Measurements from ENCODE around the gene RPS15. TPM values are rescaled to one million over a fixed set of nuclear protein-coding genes. Genes with fewer than 3 reads are reported as not detected.

RPS15 gene
- total and polyA plus RNA-seq, 9 of the 15 experiments (the other 6 are each of a cell fraction or from before 2014, with no cell fraction given): 605 to 2,791 (median 957) TPM

DNA sequence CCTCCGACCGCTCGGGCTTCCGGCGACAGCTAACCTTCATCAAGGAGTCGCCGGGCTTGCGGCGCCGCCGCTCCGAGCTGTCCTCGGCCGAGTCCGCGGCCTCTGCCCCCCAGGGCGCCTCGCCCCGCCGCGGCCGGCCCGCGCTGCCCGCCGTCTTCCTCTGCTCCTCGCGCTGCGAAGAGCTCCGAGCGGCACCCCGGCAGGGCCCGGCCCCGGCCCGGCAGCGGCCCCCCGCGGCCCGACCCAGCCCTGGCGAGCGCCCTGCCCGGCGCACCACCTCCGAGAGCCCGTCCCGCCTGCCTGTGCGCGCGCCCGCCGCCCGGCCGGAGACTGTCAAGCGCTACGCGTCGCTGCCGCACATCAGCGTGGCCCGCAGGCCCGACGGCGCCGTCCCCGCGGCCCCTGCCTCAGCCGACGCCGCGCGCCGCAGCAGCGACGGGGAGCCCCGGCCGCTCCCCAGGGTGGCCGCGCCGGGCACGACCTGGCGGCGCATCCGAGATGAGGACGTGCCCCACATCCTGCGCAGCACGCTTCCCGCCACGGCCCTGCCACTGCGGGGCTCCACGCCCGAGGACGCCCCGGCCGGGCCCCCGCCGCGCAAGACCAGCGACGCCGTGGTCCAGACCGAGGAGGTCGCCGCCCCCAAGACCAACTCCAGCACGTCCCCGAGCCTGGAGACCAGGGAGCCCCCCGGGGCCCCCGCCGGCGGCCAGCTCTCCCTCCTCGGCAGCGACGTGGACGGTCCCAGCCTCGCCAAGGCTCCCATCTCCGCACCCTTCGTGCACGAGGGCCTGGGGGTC is 31.3 kb downstream of the RPS15 start:
- no peak for DNase-seq (ENCODE audit: extremely low read depth in 1 of 4, low spot score in 3 of 4)
- Histone ChIP-seq H3K36me3 (ENCODE audit: control insufficient read depth, insufficient read depth, low read length) (peaks cover 3% of the 10 kb centered on the region; the same call in 1 of the 3 replicates), H3K9me3 (replicated peaks; ENCODE audit: control insufficient read depth, insufficient read depth, low read depth, low read length) (no peaks in the 10 kb centered on the region), H3K4me2 (ENCODE audit: insufficient read depth, low read length) (no peak overlapping the region), H4K20me1 (replicated peaks; ENCODE audit: control insufficient read depth, insufficient read depth, low read length) (peaks cover 14% of the 10 kb centered on the region), H3K9ac (ENCODE audit: insufficient read depth in 1 of 2, low read depth in 2 of 2, low read length in 2 of 2) (no peak overlapping the region), H3K79me2 (ENCODE audit: control insufficient read depth, insufficient read depth, low read length) (peaks cover 21% of the 10 kb centered on the region), H3K4me1 (replicated peaks in 1 of 2; ENCODE audit: control insufficient read depth in 2 of 2, insufficient read depth in 2 of 2, low read length in 2 of 2) (peaks cover 6 to 81% of the 10 kb centered on the region in 2 experiments; a peak in 4 of 5 replicates), H2AFZ (ENCODE audit: low read depth, low read length) (no peak overlapping the region), H3K4me3 (no peak overlapping the region), H3K27ac (ENCODE audit: extremely low read depth, low read depth, low read length) (no peak overlapping the region), H3K27me3 (ENCODE audit: control insufficient read depth in 2 of 2, insufficient read depth in 2 of 2, low read length in 2 of 2) (no peaks in the 10 kb centered on the region), H3K9me1 (ENCODE audit: control insufficient read depth, insufficient read depth, low read length) (no peaks in the 10 kb centered on the region)
- BruUV-seq (replicated peaks): no TSS peak
- WGBS (ENCODE audit: insufficient coverage, low coverage, missing lambda C conversion rate): 67% methylated on average over 20 of the region's 117 CpGs
- in situ Hi-C loops (cut with MboI): no loop called here
- ChIA-PET CTCF (ENCODE audit: low intra/inter-chr PET ratio) (no interaction called here), POLR2A (no interaction called here)
- TF ChIP-seq GTF2A2 (tag; IDR thresholded peaks at IDR 0.05): no peak
- TF ChIP-seq, protein P1, sequence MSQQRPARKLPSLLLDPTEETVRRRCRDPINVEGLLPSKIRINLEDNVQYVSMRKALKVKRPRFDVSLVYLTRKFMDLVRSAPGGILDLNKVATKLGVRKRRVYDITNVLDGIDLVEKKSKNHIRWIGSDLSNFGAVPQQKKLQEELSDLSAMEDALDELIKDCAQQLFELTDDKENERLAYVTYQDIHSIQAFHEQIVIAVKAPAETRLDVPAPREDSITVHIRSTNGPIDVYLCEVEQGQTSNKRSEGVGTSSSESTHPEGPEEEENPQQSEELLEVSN (IDR thresholded peaks at IDR 0.05; ENCODE audit: borderline replicate concordance in 1 of 2, extremely low read depth in 1 of 2, insufficient read depth in 1 of 2, insufficient read length in 1 of 2, low read depth in 1 of 2, low read length in 1 of 2, poor library complexity in 1 of 2, severe bottlenecking in 1 of 2): peak in 1 of 2 experiments; percentile 21
- ATAC-seq: no peak
- intact Hi-C loops (cut with micrococcal nuclease): no loop called here
- no peak for FAIRE-seq

DNA sequence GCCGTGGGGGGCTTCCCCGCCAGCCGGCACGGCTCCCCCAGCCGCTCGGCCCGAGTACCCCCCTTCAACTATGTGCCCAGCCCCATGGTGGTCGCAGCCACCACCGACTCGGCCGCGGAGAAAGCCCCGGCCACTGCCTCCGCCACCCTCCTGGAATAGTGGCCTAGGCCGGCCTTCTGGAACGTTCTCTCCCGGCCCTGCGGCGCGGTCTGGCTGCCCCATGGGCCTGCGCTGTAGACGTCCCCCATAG is 31.8 kb downstream of the RPS15 start:
- peaks cover 8% of the 10 kb centered on the region; the same call in 1 of the 3 replicates for H3K36me3 ChIP-seq (ENCODE audit: control insufficient read depth, insufficient read depth, low read length)

More for the DNA sequence above, 31.8 kb downstream of the RPS15 start:
- Histone ChIP-seq H4K20me1 (replicated peaks; ENCODE audit: control insufficient read depth, insufficient read depth, low read length) (peaks cover 14% of the 10 kb centered on the region), H3K9me3 (replicated peaks; ENCODE audit: control insufficient read depth, insufficient read depth, low read depth, low read length) (no peaks in the 10 kb centered on the region), H3K9me1 (ENCODE audit: control insufficient read depth, insufficient read depth, low read length) (no peaks in the 10 kb centered on the region), H3K4me3 (no peak overlapping the region), H3K27me3 (ENCODE audit: control insufficient read depth in 2 of 2, insufficient read depth in 2 of 2, low read length in 2 of 2) (no peaks in the 10 kb centered on the region), H2AFZ (ENCODE audit: low read depth, low read length) (no peak overlapping the region), H3K9ac (ENCODE audit: insufficient read depth in 1 of 2, low read depth in 2 of 2, low read length in 2 of 2) (no peak overlapping the region; a peak in 1 of 4 replicates), H3K4me1 (replicated peaks in 1 of 2; ENCODE audit: control insufficient read depth in 2 of 2, insufficient read depth in 2 of 2, low read length in 2 of 2) (peaks cover 6 to 85% of the 10 kb centered on the region in 2 experiments; a peak in 4 of 5 replicates), H3K79me2 (ENCODE audit: control insufficient read depth, insufficient read depth, low read length) (peaks cover 26% of the 10 kb centered on the region), H3K27ac (ENCODE audit: extremely low read depth, low read depth, low read length) (no peak overlapping the region), H3K4me2 (ENCODE audit: insufficient read depth, low read length) (no peak overlapping the region)
- intact Hi-C loops (cut with micrococcal nuclease) (no loop called here), in situ Hi-C loops (cut with MboI) (no loop called here)
- no TSS peak for BruUV-seq (replicated peaks)
- no peak for FAIRE-seq
- ATAC-seq: no peak
- DNase-seq (ENCODE audit: extremely low read depth in 1 of 4, low spot score in 3 of 4): no peak
- 70% methylated on average over 9 of the region's 22 CpGs for WGBS (ENCODE audit: insufficient coverage, low coverage, missing lambda C conversion rate)
- ChIA-PET POLR2A (interaction anchor here (0.6 kb wide), 1 partner anchor 50 kb away, joined by 3 read pairs; no protein-coding TSS in a partner anchor), CTCF (ENCODE audit: low intra/inter-chr PET ratio) (no interaction called here)
- TF ChIP-seq, protein P2, sequence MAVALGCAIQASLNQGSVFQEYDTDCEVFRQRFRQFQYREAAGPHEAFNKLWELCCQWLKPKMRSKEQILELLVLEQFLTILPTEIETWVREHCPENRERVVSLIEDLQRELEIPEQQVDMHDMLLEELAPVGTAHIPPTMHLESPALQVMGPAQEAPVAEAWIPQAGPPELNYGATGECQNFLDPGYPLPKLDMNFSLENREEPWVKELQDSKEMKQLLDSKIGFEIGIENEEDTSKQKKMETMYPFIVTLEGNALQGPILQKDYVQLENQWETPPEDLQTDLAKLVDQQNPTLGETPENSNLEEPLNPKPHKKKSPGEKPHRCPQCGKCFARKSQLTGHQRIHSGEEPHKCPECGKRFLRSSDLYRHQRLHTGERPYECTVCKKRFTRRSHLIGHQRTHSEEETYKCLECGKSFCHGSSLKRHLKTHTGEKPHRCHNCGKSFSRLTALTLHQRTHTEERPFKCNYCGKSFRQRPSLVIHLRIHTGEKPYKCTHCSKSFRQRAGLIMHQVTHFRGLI (CRISPR knock-in tag; IDR thresholded peaks at IDR 0.05): no peak
- peak; percentile 30 for TF ChIP-seq PCBP1 (IDR thresholded peaks at IDR 0.05; ENCODE audit: low read depth, low read length, poor library complexity, severe bottlenecking)
- no peak for TF ChIP-seq FOXJ2 (tag; IDR thresholded peaks at IDR 0.05)
- TF ChIP-seq SLC30A9 (CRISPR knock-in tag; IDR thresholded peaks at IDR 0.05): no peak
- TF ChIP-seq RBM22 (IDR thresholded peaks at IDR 0.05; ENCODE audit: low read depth, low read length, poor library complexity, severe bottlenecking): peak; percentile 82
- TF ChIP-seq HNRNPL (IDR thresholded peaks at IDR 0.05; ENCODE audit: low read depth, low read length): 0 out of 2 replicates have a peak, but pooled peaks have one; percentile 26
- TF ChIP-seq ELF1 (tag; IDR thresholded peaks at IDR 0.05): no peak

All from K562 (cell line).